ENCODE data around the gene RRAS.
A peak's percentile ranks its signal among the peaks of the same experiment; 100 is the strongest.

Gene RRAS

GRCh38 chr19:49594993-49595818 lies 44.7 kb downstream of the RRAS start:
- H3K27me3 ChIP-seq, result no peaks in the 10 kb centered on the region
- H3K9me3 ChIP-seq (replicated peaks in 1 of 11), result no peaks in the 10 kb centered on the region
- H3K4me1 ChIP-seq, result peaks cover 7 to 25% (median 11%) of the 10 kb centered on the region in 10 experiments; a peak in 19 of 20 replicates
- H3K27ac ChIP-seq, result no peak overlapping the region
- H3K4me3 ChIP-seq, result no peak overlapping the region
- TF ChIP-seq Cebpa-rat (IDR thresholded peaks at IDR 0.05), result no peak
- H3K9ac ChIP-seq, result no peak overlapping the region; a peak in 1 of 22 replicates
- H4K20me1 ChIP-seq, result peaks cover 34 to 83% (median 70%) of the 10 kb centered on the region in 11 experiments; a peak in 21 of 22 replicates
- H3K36me3 ChIP-seq, result peaks cover 56 to 65% (median 61%) of the 10 kb centered on the region in 11 experiments
- no peak overlapping the region for H3K4me2 ChIP-seq

- H3K27ac ChIP-seq, result peak overlapping the region in 2 of 11 experiments; percentile 41 to 66; a peak in 4 of 22 replicates
- peak overlapping the region in 3 of 11 experiments; percentile 23 to 44 (median 35); a peak in 2 of 22 replicates for H3K9ac ChIP-seq
- peaks cover 48 to 57% (median 53%) of the 10 kb centered on the region in 11 experiments for H3K36me3 ChIP-seq
- peak overlapping the region in 4 of 10 experiments; percentile 87 to 94 (median 92); a peak in 3 of 20 replicates for H3K4me3 ChIP-seq
- H3K9me3 ChIP-seq (replicated peaks in 1 of 11), result no peaks in the 10 kb centered on the region
- peaks cover 8 to 29% (median 12%) of the 10 kb centered on the region in 10 experiments; a peak in 19 of 20 replicates for H3K4me1 ChIP-seq
- no peaks in the 10 kb centered on the region for H3K27me3 ChIP-seq
- no peak for TF ChIP-seq Cebpa-rat (IDR thresholded peaks at IDR 0.05)
- H3K4me2 ChIP-seq, result peak overlapping the region; percentile 92 to 100 (median 98)
- H4K20me1 ChIP-seq, result peaks cover 31 to 75% (median 62%) of the 10 kb centered on the region in 11 experiments; a peak in 21 of 22 replicates
Measured at GRCh38 chr19:49594157-49594992, 45.6 kb downstream of the RRAS start.

GRCh38 chr19:49593233-49594113 lies 46.5 kb downstream of the RRAS start:
- Histone ChIP-seq H3K4me3 (peak overlapping the region; percentile 80 to 95 (median 90)), H3K9me3 (replicated peaks in 1 of 11) (no peaks in the 10 kb centered on the region), H3K4me1 (peaks cover 8 to 29% (median 12%) of the 10 kb centered on the region in 10 experiments; a peak in 19 of 20 replicates), H3K4me2 (peak overlapping the region; percentile 92 to 100 (median 98)), H4K20me1 (peaks cover 22 to 66% (median 52%) of the 10 kb centered on the region in 11 experiments; a peak in 21 of 22 replicates), H3K9ac (peak overlapping the region; percentile 44 to 98 (median 91); a peak in 19 of 22 replicates), H3K27me3 (no peaks in the 10 kb centered on the region), H3K27ac (peak overlapping the region in 9 of 11 experiments; percentile 50 to 100 (median 63); a peak in 19 of 22 replicates), H3K36me3 (peaks cover 39 to 48% (median 44%) of the 10 kb centered on the region in 11 experiments)
- TF ChIP-seq Cebpa-rat (IDR thresholded peaks at IDR 0.05), result no peak

GRCh38 chr19:49592486-49593232 lies 47.3 kb downstream of the RRAS start:
- H3K9me3 ChIP-seq (replicated peaks in 1 of 11), result no peaks in the 10 kb centered on the region
- H3K36me3 ChIP-seq, result peaks cover 31 to 40% (median 36%) of the 10 kb centered on the region in 11 experiments
- peak overlapping the region; percentile 77 to 98 (median 91) for H3K9ac ChIP-seq
- peak overlapping the region; percentile 80 to 95 (median 90) for H3K4me3 ChIP-seq
- TF ChIP-seq Cebpa-rat (IDR thresholded peaks at IDR 0.05), result no peak
- H4K20me1 ChIP-seq, result peaks cover 19 to 58% (median 44%) of the 10 kb centered on the region in 11 experiments; a peak in 21 of 22 replicates
- peak overlapping the region; percentile 92 to 100 (median 98) for H3K4me2 ChIP-seq
- peaks cover 8 to 29% (median 12%) of the 10 kb centered on the region in 10 experiments; a peak in 19 of 20 replicates for H3K4me1 ChIP-seq
- no peaks in the 10 kb centered on the region for H3K27me3 ChIP-seq
- peak overlapping the region in 9 of 11 experiments; percentile 73 to 100 (median 97); a peak in 19 of 22 replicates for H3K27ac ChIP-seq

- H3K27ac ChIP-seq, result peak overlapping the region in 9 of 11 experiments; percentile 73 to 100 (median 97); a peak in 18 of 22 replicates
- peaks cover 23 to 32% (median 28%) of the 10 kb centered on the region in 11 experiments for H3K36me3 ChIP-seq
- H3K9ac ChIP-seq, result peak overlapping the region; percentile 77 to 98 (median 91)
- peak overlapping the region; percentile 80 to 95 (median 90) for H3K4me3 ChIP-seq
- H4K20me1 ChIP-seq, result peaks cover 19 to 50% (median 37%) of the 10 kb centered on the region in 11 experiments; a peak in 21 of 22 replicates
- TF ChIP-seq Cebpa-rat (IDR thresholded peaks at IDR 0.05), result no peak
- H3K9me3 ChIP-seq (replicated peaks in 1 of 11), result no peaks in the 10 kb centered on the region
- no peaks in the 10 kb centered on the region for H3K27me3 ChIP-seq
- H3K4me2 ChIP-seq, result peak overlapping the region; percentile 92 to 100 (median 98)
- peaks cover 8 to 29% (median 12%) of the 10 kb centered on the region in 10 experiments; a peak in 19 of 20 replicates for H3K4me1 ChIP-seq
Measured at GRCh38 chr19:49591731-49592485, 48.0 kb downstream of the RRAS start.

- peak within 1 kb of the TSS; percentile 80 to 95 (median 90) for H3K4me3 ChIP-seq
- H3K27ac ChIP-seq, result peak within 1 kb of the TSS; percentile 74 to 100 (median 97)
- no peaks in the 10 kb centered on the region for H3K27me3 ChIP-seq
- H3K9me3 ChIP-seq (replicated peaks in 1 of 11), result no peaks in the 10 kb centered on the region
- H4K20me1 ChIP-seq, result peaks cover 19 to 43% (median 29%) of the 10 kb centered on the region in 11 experiments; a peak in 21 of 22 replicates
- H3K36me3 ChIP-seq, result peaks cover 18 to 24% (median 21%) of the 10 kb centered on the region in 11 experiments
- peak within 1 kb of the TSS; percentile 98 to 100 (median 99) for H3K4me2 ChIP-seq
- H3K9ac ChIP-seq, result peak within 1 kb of the TSS; percentile 86 to 98 (median 92)
- TF ChIP-seq Cebpa-rat (IDR thresholded peaks at IDR 0.05), result no peak
- H3K4me1 ChIP-seq, result peaks cover 8 to 29% (median 12%) of the 10 kb centered on the region in 10 experiments; a peak in 19 of 20 replicates
Measured at GRCh38 chr19:49590971-49591730, 48.8 kb downstream of the RRAS start, which contains the start of gene PRR12. Gene PRR12, plus strand, starts transcription at chr19:49591182. Its CDS starts 473 bp downstream, at chr19:49591655.
